ENCODE measurements around the gene PCDHGA10.

GRCh38 chr5:141366016-141366896, 46.5 kb upstream of the PCDHGA10 start:
- TF ChIP-seq FOS (IDR thresholded peaks at IDR 0.05; ENCODE audit: extremely low read depth, insufficient read length) (no peak), CTCF (IDR thresholded peaks at IDR 0.05 in 2 of 3, conservative IDR thresholded peaks at IDR 0.05 in 1 of 3; ENCODE audit: insufficient read depth in 2 of 3, low read depth in 1 of 3, low read length in 3 of 3) (no peak), COPS2 (conservative IDR thresholded peaks at IDR 0.05) (no peak), TEAD1 (CRISPR knock-in tag; IDR thresholded peaks at IDR 0.05) (no peak), POLR2AphosphoS5 (IDR thresholded peaks at IDR 0.05; ENCODE audit: control insufficient read depth, insufficient read depth, low read depth, low read length) (no peak), EZH2 (IDR thresholded peaks at IDR 0.05; ENCODE audit: borderline replicate concordance, low read depth, low read length) (no peak), ZNF143 (CRISPR knock-in tag; IDR thresholded peaks at IDR 0.05) (no peak), IRF2 (CRISPR knock-in tag; IDR thresholded peaks at IDR 0.05) (no peak), CCAR2 (IDR thresholded peaks at IDR 0.05; ENCODE audit: low read depth, low read length) (no peak)
